TTC549 (cell line): ENCODE data around the gene IL5.
"Not testable (repeated sequence)": the region's sequence is repeated elsewhere in the genome, so short reads cannot be mapped to it uniquely, and the experiment has no call there.

Source experiments
- FAIRE-seq: peaks from 2 replicates; lab custom pipeline; 2012; peaks lifted over from hg19 to GRCh38; lab: Jason Lieb, UNC

The IL5 gene

GRCh38 chr5:132528866-132529634 is 14.3 kb downstream of the IL5 start:
- no peak for FAIRE-seq

GRCh38 chr5:132528021-132528420 is 15.3 kb downstream of the IL5 start:
- FAIRE-seq: no peak

- FAIRE-seq: no peak
These were observed 16.3 kb downstream of the IL5 start for GRCh38 chr5:132526974-132527564.

GRCh38 chr5:132526290-132526973 is 16.9 kb downstream of the IL5 start:
- no peak for FAIRE-seq

- FAIRE-seq: no peak
These were observed 18.0 kb downstream of the IL5 start for GRCh38 chr5:132525299-132525724.

GRCh38 chr5:132524877-132525276 is 18.4 kb downstream of the IL5 start:
- not testable (repeated sequence) for FAIRE-seq

- FAIRE-seq: not testable (repeated sequence)
These were observed 21.3 kb downstream of the IL5 start for GRCh38 chr5:132522067-132522466.

- FAIRE-seq: not testable (repeated sequence)
These were observed 29.5 kb downstream of the IL5 start for GRCh38 chr5:132513618-132514336.

GRCh38 chr5:132510076-132510475 is 33.2 kb downstream of the IL5 start:
- FAIRE-seq: no peak

GRCh38 chr5:132506094-132506692 is 37.1 kb downstream of the IL5 start:
- FAIRE-seq: peak; percentile 13

GRCh38 chr5:132505641-132506040 is 37.7 kb downstream of the IL5 start:
- no peak for FAIRE-seq

GRCh38 chr5:132504746-132505145 is 38.6 kb downstream of the IL5 start:
- no peak for FAIRE-seq

- no peak for FAIRE-seq
These were observed 40.1 kb downstream of the IL5 start for GRCh38 chr5:132503244-132503643.

- no peak for FAIRE-seq
These were observed 41.1 kb downstream of the IL5 start for GRCh38 chr5:132501961-132502931.

GRCh38 chr5:132501629-132501956 is 41.7 kb downstream of the IL5 start:
- FAIRE-seq: no peak

GRCh38 chr5:132500931-132501628 is 42.2 kb downstream of the IL5 start:
- no peak for FAIRE-seq

GRCh38 chr5:132500244-132500930 is 42.9 kb downstream of the IL5 start:
- no peak for FAIRE-seq

GRCh38 chr5:132499440-132500243 is 43.7 kb downstream of the IL5 start:
- FAIRE-seq: no peak

GRCh38 chr5:132498686-132499271 is 44.5 kb downstream of the IL5 start:
- no peak for FAIRE-seq
